Stomach (tissue), 9 donors: ENCODE data around the gene USP7. TPM values are rescaled to one million over a fixed set of nuclear protein-coding genes. Genes with fewer than 3 reads are reported as not detected.

ENCODE experiments used
- DNase-seq, 2 donors: peaks; one replicate each; pipeline versions ENCODE4 v3.0.0 to v3.0.0-alpha.2; 2013 to 2019
- H3K27ac ChIP-seq, 5 donors: fragments of 200-600 bp in 4 of 5; sonication (generic) in 4 of 5; one replicate each; pipeline ENCODE4 v1.5.1; 2013 to 2019; ENCODE audit warnings: mild to moderate bottlenecking in 1 of 5, moderate library complexity in 1 of 5
- H3K27me3 ChIP-seq, 3 donors: fragments of 200-600 bp; sonication (generic); one replicate each; pipeline ENCODE4 v1.5.1; 2017 to 2019; ENCODE audit warnings: mixed run types in 1 of 3
- H3K36me3 ChIP-seq, 4 donors: fragments of 200-600 bp; sonication (generic); 1 replicate in 3 of 4; 2 replicates in 1 of 4; pipeline ENCODE4 v1.5.1; 2016 to 2019
- H3K4me1 ChIP-seq, 4 donors: fragments of 200-600 bp; sonication (generic); one replicate each; pipeline ENCODE4 v1.5.1; 2016 to 2019
- H3K4me3 ChIP-seq, 4 donors: fragments of 200-600 bp; sonication (generic) in 3 of 4; one replicate each; pipeline ENCODE4 v1.5.1; 2016 to 2019; ENCODE audit warnings: mild to moderate bottlenecking in 1 of 4
- H3K9me3 ChIP-seq, 4 donors: fragments of 200-600 bp; sonication (generic); one replicate each; pipeline ENCODE4 v1.5.1; 2016 to 2019
- CTCF ChIP-seq, 7 experiments: fragments of 450-650 bp in 4 of 7; fragments of 200-600 bp in 3 of 7; sonication (generic) in 3 of 7; IDR thresholded peaks; one replicate each; pipeline ENCODE4 v1.5.1; 2016 to 2019; ENCODE audit warnings: antibody characterized with exemption in 7 of 7, control low read depth in 2 of 7, mild to moderate bottlenecking in 1 of 7
- EP300 ChIP-seq: sonication (generic); formaldehyde crosslinking; IDR thresholded peaks from one replicate; pipeline ENCODE4 v1.6.1; 2017; ENCODE audit warnings: antibody characterized with exemption
- POLR2A ChIP-seq, 4 donors: fragments of 450-650 bp; IDR thresholded peaks; one replicate each; pipeline ENCODE4 v1.6.1; 2016; ENCODE audit warnings: antibody characterized with exemption in 4 of 4, control low read depth in 2 of 4, mild to moderate bottlenecking in 1 of 4, moderate library complexity in 1 of 4
- POLR2AphosphoS5 ChIP-seq, 3 donors: sonication (generic); formaldehyde crosslinking; IDR thresholded peaks; one replicate each; pipeline ENCODE4 v1.6.1; 2016; ENCODE audit warnings: antibody characterized with exemption in 3 of 3
- WGBS, 5 donors: extraction: QIAGEN DNeasy Blood & Tissue Kit in 3 of 5; methylation state at CpG; one replicate each; pipeline versions ENCODE4 v1.1.5 to v1.1.7; 2013 to 2018; 5-methylcytosine and 5-hydroxymethylcytosine counted together
- intact Hi-C: fragments of 100-400 bp; cut with DNase I; formaldehyde crosslinking; loops from one replicate; pipeline ENCODE4 v1.15.1; 2023; ENCODE audit warnings: low total_unique reads
- polyA plus RNA-seq, 3 donors: library from polyadenylated mRNA; stranded (reverse); fragments of 200-250 nt; gene quantifications; one replicate each; pipeline ENCODE4 v1.2.3, GENCODE V29; 2013
- total RNA-seq, 5 donors: library from RNA; depleted of rRNA; stranded (reverse); fragments of >200 nt; gene quantifications; one replicate each; pipeline versions ENCODE4 v1.1.0 to v1.2.3, GENCODE V29; 2014 to 2016
- donor health status: healthy with polysubstance abuse.
- donor health status: Bipolar disorder and iron deficiency.
- donor health status: healthy.

Gene USP7
- total and polyA plus RNA-seq, 8 donors = 19.3 to 171 (median 58.0) TPM

DNA sequence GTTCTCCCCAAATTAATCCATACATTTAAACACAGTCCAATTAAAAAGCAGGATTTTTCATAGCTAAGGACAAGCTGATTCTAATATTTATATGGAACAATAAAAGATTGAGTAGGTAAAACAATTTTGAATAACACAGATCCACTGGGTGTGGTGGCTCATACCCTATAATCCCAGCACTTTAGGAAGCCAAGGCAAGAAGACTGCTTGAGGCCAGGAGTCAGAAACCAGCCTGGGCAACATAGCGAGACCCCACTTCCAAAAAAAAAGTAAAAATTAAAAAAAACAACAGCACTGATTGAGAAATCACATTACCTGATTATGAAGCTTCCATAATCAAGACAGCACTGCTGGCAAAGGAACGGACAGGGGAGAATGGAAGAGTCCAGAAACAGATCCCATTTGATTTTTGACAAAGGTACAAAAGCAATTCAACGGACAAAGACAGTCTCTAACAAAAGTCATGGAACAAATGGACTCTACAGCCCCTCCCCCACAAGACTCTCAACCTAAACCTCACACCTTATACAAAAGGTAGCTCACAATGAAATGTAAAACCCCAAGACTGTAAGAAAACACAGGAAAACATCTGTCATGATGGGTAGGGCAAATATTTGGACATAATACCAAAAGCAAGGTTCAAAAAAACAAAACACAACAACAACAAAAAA, 17.9 kb downstream of the USP7 start:
- DNase-seq = no peak
- no peak overlapping the region for H3K4me3 ChIP-seq
- H3K9me3 ChIP-seq = no peaks in the 10 kb centered on the region
- H3K27ac ChIP-seq = no peak overlapping the region
- WGBS, 5 donors = 77 to 86% (median 81%) methylated on average over 3 of the region's 3 CpGs
- intact Hi-C loops = no loop called here
- H3K36me3 ChIP-seq = no peaks in the 10 kb centered on the region
- no peaks in the 10 kb centered on the region for H3K27me3 ChIP-seq
- TF ChIP-seq CTCF (IDR thresholded peaks at IDR 0.05) (no peak), POLR2AphosphoS5 (IDR thresholded peaks at IDR 0.05) (no peak)
- peaks cover 76 to 99% (median 87%) of the 10 kb centered on the region in 4 donors for H3K4me1 ChIP-seq

DNA sequence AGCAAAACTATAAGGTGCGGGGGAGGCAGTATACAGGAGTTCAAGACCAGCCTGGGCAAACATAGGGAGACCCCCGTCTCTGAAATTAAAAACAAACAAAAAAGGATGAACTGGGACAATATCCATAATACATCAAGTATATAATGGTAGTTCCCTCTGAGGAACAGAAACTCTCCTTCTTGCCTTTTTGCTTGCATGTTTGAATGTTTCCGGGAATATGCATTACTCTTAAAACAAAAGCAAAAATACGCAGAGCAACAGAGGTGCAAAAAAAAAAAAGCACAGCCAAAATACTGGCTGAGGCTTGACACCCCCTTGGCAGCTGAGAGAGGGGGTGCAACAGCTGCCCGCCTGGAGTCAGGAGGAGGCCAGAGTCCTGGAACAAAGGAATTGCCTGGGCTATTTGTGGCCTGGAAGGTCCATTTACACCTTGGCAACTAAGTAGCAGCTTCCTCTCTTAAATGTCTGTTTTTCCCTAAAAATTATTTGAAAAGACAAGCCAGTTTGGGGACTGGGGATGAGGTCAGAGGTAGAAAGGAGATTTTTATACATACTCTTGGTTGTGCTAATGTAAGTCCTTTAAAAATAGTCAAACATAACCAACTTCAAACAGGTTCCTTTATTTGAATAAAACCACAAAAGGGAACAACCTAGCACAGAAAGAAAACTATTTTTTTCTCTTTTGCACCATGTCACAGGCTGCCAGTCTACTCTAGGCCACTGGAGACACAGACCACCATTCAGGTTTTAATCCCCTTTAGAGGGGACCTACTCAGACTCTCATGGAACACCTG, 19.5 kb downstream of the USP7 start:
- H3K27me3 ChIP-seq = no peaks in the 10 kb centered on the region
- WGBS, 5 donors = 39 to 51% (median 43%) methylated on average over 5 of the region's 5 CpGs
- peaks cover 72 to 99% (median 86%) of the 10 kb centered on the region in 4 donors for H3K4me1 ChIP-seq
- peak overlapping the region in 2 of 5 donors; percentile 8 to 44 for H3K27ac ChIP-seq
- TF ChIP-seq CTCF (IDR thresholded peaks at IDR 0.05) = no peak
- TF ChIP-seq POLR2AphosphoS5 (IDR thresholded peaks at IDR 0.05) = no peak
- H3K9me3 ChIP-seq = no peaks in the 10 kb centered on the region
- intact Hi-C loops = no loop called here
- no peaks in the 10 kb centered on the region for H3K36me3 ChIP-seq
- DNase-seq = no peak
- H3K4me3 ChIP-seq = no peak overlapping the region

DNA sequence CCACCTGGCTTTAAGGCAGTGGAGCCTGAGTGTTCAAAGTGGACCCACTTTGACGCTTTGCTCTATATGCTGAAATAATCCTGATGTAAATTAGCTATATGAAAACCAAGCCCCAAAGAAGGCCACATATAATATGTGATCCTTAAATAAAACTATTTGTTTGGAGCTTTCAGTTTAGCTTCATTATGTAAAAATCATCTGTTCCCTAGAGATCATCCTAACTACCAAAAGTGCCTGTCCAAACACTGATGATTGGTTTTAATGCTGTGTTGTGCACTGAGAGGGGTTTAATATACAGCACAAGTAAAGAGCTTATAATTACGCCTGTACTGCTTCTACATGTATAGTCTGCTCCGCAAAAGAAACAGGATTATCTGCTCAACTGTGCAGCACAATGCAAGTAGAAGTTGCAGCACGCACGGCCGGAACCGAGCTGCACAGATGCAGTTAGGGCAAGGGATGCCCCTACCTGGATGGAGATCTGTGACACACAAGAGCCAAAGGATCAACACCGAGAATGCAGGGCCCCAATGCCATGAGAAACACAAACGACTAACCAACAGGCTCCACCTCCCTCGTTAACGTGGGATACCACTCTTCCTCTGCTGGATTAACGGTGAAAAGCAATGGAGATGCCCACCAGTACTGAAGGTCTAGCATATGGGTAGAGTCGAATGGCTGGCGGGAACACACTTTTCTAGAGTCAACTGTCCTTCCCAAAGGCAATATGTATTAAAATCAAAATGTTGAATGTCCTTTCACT, 20.5 kb downstream of the USP7 start:
- 69 to 74% (median 71%) methylated on average over 14 of the region's 14 CpGs for WGBS, 5 donors
- Histone ChIP-seq H3K27me3 (no peaks in the 10 kb centered on the region), H3K4me3 (no peak overlapping the region), H3K27ac (no peak overlapping the region), H3K36me3 (no peaks in the 10 kb centered on the region), H3K9me3 (no peaks in the 10 kb centered on the region), H3K4me1 (peaks cover 70 to 100% (median 88%) of the 10 kb centered on the region in 4 donors)
- intact Hi-C loops = no loop called here
- no peak for TF ChIP-seq CTCF (IDR thresholded peaks at IDR 0.05)
- no peak for TF ChIP-seq EP300
- no peak for TF ChIP-seq POLR2A (IDR thresholded peaks at IDR 0.05)
- no peak for DNase-seq

GRCh38 chr16:8941718-8942344, 21.9 kb downstream of the USP7 start:
- TF ChIP-seq POLR2AphosphoS5 (IDR thresholded peaks at IDR 0.05) (no peak), POLR2A (IDR thresholded peaks at IDR 0.05) (no peak), EP300 (no peak), CTCF (IDR thresholded peaks at IDR 0.05) (no peak)
- intact Hi-C loops = no loop called here
- Histone ChIP-seq H3K27ac (no peak overlapping the region), H3K9me3 (no peaks in the 10 kb centered on the region), H3K4me3 (no peak overlapping the region), H3K36me3 (no peaks in the 10 kb centered on the region), H3K27me3 (no peaks in the 10 kb centered on the region), H3K4me1 (peaks cover 61 to 100% (median 89%) of the 10 kb centered on the region in 4 donors)
- DNase-seq = no peak
- WGBS, 5 donors = 57 to 70% (median 61%) methylated on average over 8 to 10 of the region's 11 CpGs
